H1 (cell line): ENCODE measurements around the gene EDC3. TPM values are rescaled to one million over a fixed set of nuclear protein-coding genes. Genes with fewer than 3 reads are reported as not detected.

Experiments
- KDM5A ChIP-seq: fragments of 200-600 bp; IDR thresholded peaks from 2 replicates; pipeline ENCODE4 v1.7.1; 2012; ENCODE audit warnings: mild to moderate bottlenecking, low read length, inconsistent platforms, mixed read lengths
- polyA plus RNA-seq, 7 experiments: library from polyadenylated mRNA; depleted of rRNA in 3 of 7; stranded (reverse) in 5 of 7; unstranded in 2 of 7; fragments of >200 nt in 5 of 7; fragments of 200-250 nt in 2 of 7; gene quantifications; 1 replicate in 5 of 7; 2 replicates in 1 of 7; 4 replicates in 1 of 7; pipeline versions ENCODE4 v1.2.1 to v1.2.3, GENCODE V29; 2011 to 2013; ENCODE audit warnings: missing spikeins in 2 of 7, mixed read lengths in 2 of 7
- total RNA-seq: library from RNA; stranded (reverse); fragmentation: NEBNext Ultra II Directional; extraction: Animal tissue kit (Norgen Biotek cat#: 25700); gene quantifications from 2 replicates; pipeline ENCODE4 v1.2.1, GENCODE V29; 2021
- TF ChIP-seq, protein P1 (sequence below): IDR thresholded peaks from 2 replicates; pipeline ENCODE4 v1.6.1; 2012; ENCODE audit warnings: inconsistent platforms

EDC3 gene
- total and polyA plus RNA-seq, 2 of the 8 experiments (the other 6 are each of a cell fraction or from before 2014, with no cell fraction given): 45.0 to 50.8 TPM

DNA sequence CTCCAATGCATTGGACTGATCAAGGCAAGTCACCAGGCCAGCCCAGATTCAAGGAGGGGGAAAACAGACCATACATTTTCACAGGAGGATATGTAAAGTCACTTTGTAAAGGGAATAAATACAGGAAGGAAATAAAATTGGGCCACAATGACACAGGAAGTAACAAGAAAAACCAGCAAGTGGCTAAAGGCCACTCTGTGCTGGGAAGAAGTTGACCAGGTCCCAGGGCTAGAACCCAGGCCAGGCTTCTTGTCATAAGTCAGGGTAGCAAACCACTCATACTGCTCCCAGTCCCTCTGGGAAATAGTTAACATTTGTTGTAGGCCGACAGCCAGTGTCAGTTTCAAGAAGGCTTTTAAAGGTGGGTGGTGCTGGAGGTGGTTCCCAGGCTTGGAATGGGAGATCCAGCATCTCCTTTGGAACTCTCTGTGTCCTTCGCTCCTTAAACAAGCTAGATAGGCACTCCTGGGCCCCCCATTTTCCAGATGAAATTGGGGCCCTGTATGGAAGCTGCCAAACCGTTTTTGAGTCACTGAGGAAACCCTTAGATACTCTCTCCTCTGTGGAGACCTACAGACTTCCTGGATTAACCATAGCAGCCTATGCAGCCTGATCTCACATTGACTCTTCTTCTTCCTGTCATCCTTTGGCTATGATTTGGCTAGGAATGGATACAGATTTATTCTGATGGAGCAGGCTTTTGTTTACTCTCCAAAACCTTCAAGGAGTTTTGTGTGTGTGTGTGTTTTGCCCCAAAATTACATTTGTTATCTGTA is 14.7 kb upstream of the EDC3 start (continued):
- TF ChIP-seq, protein P1, sequence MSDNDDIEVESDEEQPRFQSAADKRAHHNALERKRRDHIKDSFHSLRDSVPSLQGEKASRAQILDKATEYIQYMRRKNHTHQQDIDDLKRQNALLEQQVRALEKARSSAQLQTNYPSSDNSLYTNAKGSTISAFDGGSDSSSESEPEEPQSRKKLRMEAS: no peak
- no peak for TF ChIP-seq KDM5A
